ENCODE data around the gene CFAP46.
"Not testable (repeated sequence)": the region's sequence is repeated elsewhere in the genome, so short reads cannot be mapped to it uniquely, and the experiment has no call there.

The CFAP46 gene

GRCh38 chr10:132971448-132972148, 29.2 kb upstream of the CFAP46 start:
- no peak overlapping the region for H3K4me3 ChIP-seq (ENCODE audit: low read length in 2 of 2)
- H3K9me3 ChIP-seq (ENCODE audit: control insufficient read depth in 2 of 2, low read length in 2 of 2), result peaks cover 0 to 2% of the 10 kb centered on the region in 2 donors
- no peaks in the 10 kb centered on the region for H3K4me1 ChIP-seq (ENCODE audit: control insufficient read depth, insufficient read depth, low read length)
- H3K9ac ChIP-seq (ENCODE audit: low read length in 2 of 2), result no peak overlapping the region
- no peaks in the 10 kb centered on the region for H3K36me3 ChIP-seq (ENCODE audit: control insufficient read depth in 2 of 2, insufficient read depth in 2 of 2, low read length in 2 of 2)
- H3K27me3 ChIP-seq (ENCODE audit: control insufficient read depth in 1 of 2, insufficient read depth in 2 of 2, low read length in 2 of 2), result peaks cover 17 to 35% of the 10 kb centered on the region in 2 donors
- H3K27ac ChIP-seq (ENCODE audit: low read length), result no peak overlapping the region

- Histone ChIP-seq H3K4me3 (ENCODE audit: low read length in 2 of 2) (no peak overlapping the region), H3K9me3 (ENCODE audit: control insufficient read depth in 2 of 2, low read length in 2 of 2) (peaks cover 0 to 2% of the 10 kb centered on the region in 2 donors), H3K27ac (ENCODE audit: low read length) (no peak overlapping the region), H3K9ac (ENCODE audit: low read length in 2 of 2) (no peak overlapping the region), H3K4me1 (ENCODE audit: control insufficient read depth, insufficient read depth, low read length) (no peaks in the 10 kb centered on the region), H3K36me3 (ENCODE audit: control insufficient read depth in 2 of 2, insufficient read depth in 2 of 2, low read length in 2 of 2) (no peaks in the 10 kb centered on the region), H3K27me3 (ENCODE audit: control insufficient read depth in 1 of 2, insufficient read depth in 2 of 2, low read length in 2 of 2) (peaks cover 17 to 36% of the 10 kb centered on the region in 2 donors)
Measured at GRCh38 chr10:132970641-132971438, 28.5 kb upstream of the CFAP46 start.

GRCh38 chr10:132967540-132967939, 25.2 kb upstream of the CFAP46 start:
- Histone ChIP-seq H3K4me3 (ENCODE audit: low read length in 2 of 2) (no peak overlapping the region), H3K9ac (ENCODE audit: low read length in 2 of 2) (no peak overlapping the region), H3K4me1 (ENCODE audit: control insufficient read depth, insufficient read depth, low read length) (peaks cover 4% of the 10 kb centered on the region), H3K27ac (ENCODE audit: low read length) (no peak overlapping the region), H3K36me3 (ENCODE audit: control insufficient read depth in 2 of 2, insufficient read depth in 2 of 2, low read length in 2 of 2) (no peaks in the 10 kb centered on the region), H3K27me3 (ENCODE audit: control insufficient read depth in 1 of 2, insufficient read depth in 2 of 2, low read length in 2 of 2) (peaks cover 11 to 37% of the 10 kb centered on the region in 2 donors), H3K9me3 (ENCODE audit: control insufficient read depth in 2 of 2, low read length in 2 of 2) (peaks cover 0 to 2% of the 10 kb centered on the region in 2 donors)

GRCh38 chr10:132965411-132966057, 23.2 kb upstream of the CFAP46 start:
- no peak overlapping the region for H3K9ac ChIP-seq (ENCODE audit: low read length in 2 of 2)
- H3K9me3 ChIP-seq (ENCODE audit: control insufficient read depth in 2 of 2, low read length in 2 of 2), result peaks cover 0 to 2% of the 10 kb centered on the region in 2 donors
- peaks cover 0 to 22% of the 10 kb centered on the region in 2 donors for H3K27me3 ChIP-seq (ENCODE audit: control insufficient read depth in 1 of 2, insufficient read depth in 2 of 2, low read length in 2 of 2)
- peaks cover 7% of the 10 kb centered on the region for H3K4me1 ChIP-seq (ENCODE audit: control insufficient read depth, insufficient read depth, low read length)
- H3K4me3 ChIP-seq (ENCODE audit: low read length in 2 of 2), result no peak overlapping the region
- no peak overlapping the region for H3K27ac ChIP-seq (ENCODE audit: low read length)
- no peaks in the 10 kb centered on the region for H3K36me3 ChIP-seq (ENCODE audit: control insufficient read depth in 2 of 2, insufficient read depth in 2 of 2, low read length in 2 of 2)

- Histone ChIP-seq H3K27me3 (ENCODE audit: control insufficient read depth in 1 of 2, insufficient read depth in 2 of 2, low read length in 2 of 2) (peaks cover 0 to 20% of the 10 kb centered on the region in 2 donors), H3K4me3 (ENCODE audit: low read length in 2 of 2) (peak overlapping the region in 1 of 2 donors; percentile 44)
- not testable (repeated sequence) for H3K36me3 ChIP-seq (ENCODE audit: control insufficient read depth in 2 of 2, insufficient read depth in 2 of 2, low read length in 2 of 2); H3K9me3 ChIP-seq (ENCODE audit: control insufficient read depth in 2 of 2, low read length in 2 of 2); H3K9ac ChIP-seq (ENCODE audit: low read length in 2 of 2); H3K27ac ChIP-seq (ENCODE audit: low read length); H3K4me1 ChIP-seq (ENCODE audit: control insufficient read depth, insufficient read depth, low read length)
Measured at GRCh38 chr10:132964707-132965410, 22.5 kb upstream of the CFAP46 start.

- H3K4me3 ChIP-seq (ENCODE audit: low read length in 2 of 2), result no peak overlapping the region
- no peaks in the 10 kb centered on the region for H3K36me3 ChIP-seq (ENCODE audit: control insufficient read depth in 2 of 2, insufficient read depth in 2 of 2, low read length in 2 of 2)
- H3K4me1 ChIP-seq (ENCODE audit: control insufficient read depth, insufficient read depth, low read length), result peaks cover 7% of the 10 kb centered on the region
- H3K9me3 ChIP-seq (ENCODE audit: control insufficient read depth in 2 of 2, low read length in 2 of 2), result no peaks in the 10 kb centered on the region
- H3K27ac ChIP-seq (ENCODE audit: low read length), result no peak overlapping the region
- H3K27me3 ChIP-seq (ENCODE audit: control insufficient read depth in 1 of 2, insufficient read depth in 2 of 2, low read length in 2 of 2), result peaks cover 0 to 20% of the 10 kb centered on the region in 2 donors
- H3K9ac ChIP-seq (ENCODE audit: low read length in 2 of 2), result no peak overlapping the region
Measured at GRCh38 chr10:132964231-132964630, 21.9 kb upstream of the CFAP46 start.

- H3K4me3 ChIP-seq (ENCODE audit: low read length in 2 of 2), result no peak overlapping the region
- H3K9ac ChIP-seq (ENCODE audit: low read length in 2 of 2), result no peak overlapping the region
- H3K27me3 ChIP-seq (ENCODE audit: control insufficient read depth in 1 of 2, insufficient read depth in 2 of 2, low read length in 2 of 2), result peaks cover 0 to 22% of the 10 kb centered on the region in 2 donors
- H3K9me3 ChIP-seq (ENCODE audit: control insufficient read depth in 2 of 2, low read length in 2 of 2), result no peaks in the 10 kb centered on the region
- no peak overlapping the region for H3K27ac ChIP-seq (ENCODE audit: low read length)
- peaks cover 7% of the 10 kb centered on the region for H3K4me1 ChIP-seq (ENCODE audit: control insufficient read depth, insufficient read depth, low read length)
- no peaks in the 10 kb centered on the region for H3K36me3 ChIP-seq (ENCODE audit: control insufficient read depth in 2 of 2, insufficient read depth in 2 of 2, low read length in 2 of 2)
Measured at GRCh38 chr10:132963430-132963960, 21.1 kb upstream of the CFAP46 start.

- peaks cover 0 to 22% of the 10 kb centered on the region in 2 donors for H3K27me3 ChIP-seq (ENCODE audit: control insufficient read depth in 1 of 2, insufficient read depth in 2 of 2, low read length in 2 of 2)
- no peaks in the 10 kb centered on the region for H3K36me3 ChIP-seq (ENCODE audit: control insufficient read depth in 2 of 2, insufficient read depth in 2 of 2, low read length in 2 of 2)
- H3K9ac ChIP-seq (ENCODE audit: low read length in 2 of 2), result peak overlapping the region; percentile 66 to 68
- H3K4me3 ChIP-seq (ENCODE audit: low read length in 2 of 2), result peak overlapping the region; percentile 80 to 93
- H3K4me1 ChIP-seq (ENCODE audit: control insufficient read depth, insufficient read depth, low read length), result peaks cover 7% of the 10 kb centered on the region
- H3K27ac ChIP-seq (ENCODE audit: low read length), result peak overlapping the region; percentile 18
- H3K9me3 ChIP-seq (ENCODE audit: control insufficient read depth in 2 of 2, low read length in 2 of 2), result no peaks in the 10 kb centered on the region
Measured at GRCh38 chr10:132962623-132963429, 20.5 kb upstream of the CFAP46 start.

- Histone ChIP-seq H3K4me3 (ENCODE audit: low read length in 2 of 2) (peak overlapping the region; percentile 80 to 93), H3K27me3 (ENCODE audit: control insufficient read depth in 1 of 2, insufficient read depth in 2 of 2, low read length in 2 of 2) (peaks cover 0 to 21% of the 10 kb centered on the region in 2 donors), H3K36me3 (ENCODE audit: control insufficient read depth in 2 of 2, insufficient read depth in 2 of 2, low read length in 2 of 2) (no peaks in the 10 kb centered on the region), H3K4me1 (ENCODE audit: control insufficient read depth, insufficient read depth, low read length) (peaks cover 7% of the 10 kb centered on the region), H3K9ac (ENCODE audit: low read length in 2 of 2) (peak overlapping the region; percentile 66 to 68), H3K27ac (ENCODE audit: low read length) (peak overlapping the region; percentile 18), H3K9me3 (ENCODE audit: control insufficient read depth in 2 of 2, low read length in 2 of 2) (no peaks in the 10 kb centered on the region)
Measured at GRCh38 chr10:132961787-132962622, 19.6 kb upstream of the CFAP46 start.
